Thoracic aorta (tissue), 2 donors: ENCODE data around the gene ESCO1. TPM values are rescaled to one million over a fixed set of nuclear protein-coding genes. Genes with fewer than 3 reads are reported as not detected.
A peak's percentile ranks its signal among the peaks of the same experiment; 100 is the strongest.

Experiments
- ATAC-seq: fragments of 150-250 bp; one replicate; pipeline ENCODE4 v1.8.0; 2017; ENCODE audit warnings: low read depth; ENCODE audit not compliant: insufficient number of reproducible peaks, low FRiP score
- DNase-seq: peaks from one replicate; pipeline ENCODE4 v3.0.0-alpha.2; 2020; ENCODE audit warnings: low spot score
- H3K27ac ChIP-seq, 2 donors: fragments of 200-600 bp; sonication (generic); 1 replicate in 1 of 2; 2 replicates in 1 of 2; pipeline ENCODE4 v1.5.1; 2016; ENCODE audit warnings: mild to moderate bottlenecking in 2 of 2, moderate library complexity in 2 of 2
- H3K27me3 ChIP-seq: fragments of 200-600 bp; sonication (generic); replicated peaks from 2 replicates; pipeline ENCODE4 v1.6.0; 2016; ENCODE audit warnings: mild to moderate bottlenecking; ENCODE audit not compliant: insufficient read depth
- H3K36me3 ChIP-seq: fragments of 200-600 bp; sonication (generic); one replicate; pipeline ENCODE4 v1.5.1; 2016
- H3K4me1 ChIP-seq, 2 donors: fragments of 200-600 bp; sonication (generic); 1 replicate in 1 of 2; 2 replicates in 1 of 2; pipeline versions ENCODE4 v1.5.1 to v1.6.0; 2016; ENCODE audit warnings: low read depth in 2 of 2, mild to moderate bottlenecking in 1 of 2; ENCODE audit not compliant: control insufficient read depth in 1 of 2
- H3K4me3 ChIP-seq: fragments of 200-600 bp; sonication (generic); 2 replicates; pipeline ENCODE4 v1.5.1; 2016; ENCODE audit warnings: mild to moderate bottlenecking
- H3K9me3 ChIP-seq: fragments of 200-600 bp; sonication (generic); 2 replicates; pipeline ENCODE4 v1.5.1; 2016
- total RNA-seq, 2 donors: library from RNA; depleted of rRNA; stranded (reverse); fragments of >200 nt; gene quantifications; one replicate each; pipeline versions ENCODE4 v1.1.0 to v1.2.3, GENCODE V29; 2016
- TF ChIP-seq, protein P1 (sequence below): fragments of 200-600 bp; sonication (generic); IDR thresholded peaks from one replicate; pipeline ENCODE4 v1.5.1; 2019; ENCODE audit warnings: antibody characterized with exemption

ESCO1 gene
- total RNA-seq, 2 donors from 2014 or later = 10.3 to 22.0 TPM

DNA sequence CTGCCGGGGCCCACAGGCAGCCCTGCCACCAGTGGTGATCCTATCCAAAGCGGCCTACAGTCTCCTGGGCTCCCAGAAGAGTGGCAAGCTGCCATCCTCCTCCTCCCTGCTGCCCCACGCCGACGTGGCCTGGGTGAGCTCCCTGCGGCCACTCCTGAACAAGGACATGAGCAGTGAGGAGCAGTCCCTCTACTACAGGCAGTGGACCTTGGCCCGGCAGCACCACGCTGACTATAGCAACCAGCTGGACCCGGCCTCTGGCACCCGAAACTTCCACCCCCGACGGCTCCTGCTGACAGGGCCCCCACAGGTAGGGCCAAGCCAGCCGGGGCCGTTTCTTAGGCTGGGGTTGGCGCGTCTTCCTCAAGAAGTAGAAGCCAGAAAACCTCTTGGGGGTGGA, 100.5 kb downstream of the ESCO1 start:
- no peak overlapping the region for H3K4me3 ChIP-seq
- H3K27ac ChIP-seq = no peak overlapping the region
- no peaks in the 10 kb centered on the region for H3K9me3 ChIP-seq
- H3K4me1 ChIP-seq = peaks cover 0 to 10% of the 10 kb centered on the region in 2 donors
- ATAC-seq (no peak), DNase-seq (no peak)
- H3K36me3 ChIP-seq = peaks cover 11% of the 10 kb centered on the region
- no peaks in the 10 kb centered on the region for H3K27me3 ChIP-seq
- TF ChIP-seq, protein P1, sequence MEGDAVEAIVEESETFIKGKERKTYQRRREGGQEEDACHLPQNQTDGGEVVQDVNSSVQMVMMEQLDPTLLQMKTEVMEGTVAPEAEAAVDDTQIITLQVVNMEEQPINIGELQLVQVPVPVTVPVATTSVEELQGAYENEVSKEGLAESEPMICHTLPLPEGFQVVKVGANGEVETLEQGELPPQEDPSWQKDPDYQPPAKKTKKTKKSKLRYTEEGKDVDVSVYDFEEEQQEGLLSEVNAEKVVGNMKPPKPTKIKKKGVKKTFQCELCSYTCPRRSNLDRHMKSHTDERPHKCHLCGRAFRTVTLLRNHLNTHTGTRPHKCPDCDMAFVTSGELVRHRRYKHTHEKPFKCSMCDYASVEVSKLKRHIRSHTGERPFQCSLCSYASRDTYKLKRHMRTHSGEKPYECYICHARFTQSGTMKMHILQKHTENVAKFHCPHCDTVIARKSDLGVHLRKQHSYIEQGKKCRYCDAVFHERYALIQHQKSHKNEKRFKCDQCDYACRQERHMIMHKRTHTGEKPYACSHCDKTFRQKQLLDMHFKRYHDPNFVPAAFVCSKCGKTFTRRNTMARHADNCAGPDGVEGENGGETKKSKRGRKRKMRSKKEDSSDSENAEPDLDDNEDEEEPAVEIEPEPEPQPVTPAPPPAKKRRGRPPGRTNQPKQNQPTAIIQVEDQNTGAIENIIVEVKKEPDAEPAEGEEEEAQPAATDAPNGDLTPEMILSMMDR = no peak

DNA sequence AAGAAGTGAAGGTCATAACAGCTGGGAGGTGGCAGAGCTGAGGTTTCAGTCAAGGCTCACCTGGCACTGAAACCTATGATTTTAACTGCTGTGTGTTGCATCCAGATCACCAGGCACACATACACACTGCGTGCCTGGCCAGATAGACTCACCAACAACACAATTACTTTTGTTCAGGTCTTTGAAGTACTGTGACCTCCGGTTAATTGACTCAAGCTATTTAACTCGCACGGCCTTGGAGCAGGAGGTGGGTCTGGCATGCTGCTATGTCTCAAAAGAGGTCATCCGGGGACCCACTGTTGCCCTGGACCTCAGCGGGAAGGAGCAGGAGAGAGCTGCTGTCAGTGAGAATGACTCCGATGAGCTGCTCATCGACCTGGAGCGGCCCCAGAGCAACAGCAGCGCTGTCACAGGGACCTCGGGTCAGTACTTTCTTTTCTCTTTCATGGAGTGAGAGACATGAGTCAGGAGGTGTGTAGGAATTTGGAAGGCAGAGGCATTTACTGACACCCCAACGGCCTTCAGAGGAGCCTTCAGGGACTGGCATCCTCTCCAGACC, 104.1 kb downstream of the ESCO1 start:
- H3K4me1 ChIP-seq = peaks cover 0 to 8% of the 10 kb centered on the region in 2 donors
- DNase-seq = no peak
- H3K4me3 ChIP-seq = no peak overlapping the region
- TF ChIP-seq, protein P1 = no peak
- H3K27ac ChIP-seq = no peak overlapping the region
- H3K9me3 ChIP-seq = no peaks in the 10 kb centered on the region
- ATAC-seq = no peak
- H3K27me3 ChIP-seq = no peaks in the 10 kb centered on the region
- peaks cover 11% of the 10 kb centered on the region for H3K36me3 ChIP-seq

DNA sequence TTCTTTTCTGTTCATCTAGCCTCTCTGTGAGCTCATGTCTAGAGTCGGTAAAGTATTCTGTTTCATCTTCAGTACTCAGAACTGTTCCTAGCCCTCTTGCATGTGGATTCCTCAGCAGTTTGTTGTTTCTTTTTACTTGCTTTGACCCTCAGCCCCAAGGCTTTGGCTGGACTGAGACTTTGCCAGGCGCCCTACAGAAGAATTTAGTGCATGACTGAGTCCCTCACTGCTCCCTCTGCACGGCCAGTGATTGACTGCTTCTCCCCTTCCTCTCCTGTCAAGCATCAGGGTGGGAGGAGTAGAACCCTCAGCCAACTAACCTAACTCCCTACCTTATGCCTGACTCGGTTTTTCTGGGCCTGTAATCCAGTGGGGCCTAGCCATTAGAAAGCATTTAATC, 109.8 kb downstream of the ESCO1 start:
- TF ChIP-seq, protein P1 = no peak

DNA sequence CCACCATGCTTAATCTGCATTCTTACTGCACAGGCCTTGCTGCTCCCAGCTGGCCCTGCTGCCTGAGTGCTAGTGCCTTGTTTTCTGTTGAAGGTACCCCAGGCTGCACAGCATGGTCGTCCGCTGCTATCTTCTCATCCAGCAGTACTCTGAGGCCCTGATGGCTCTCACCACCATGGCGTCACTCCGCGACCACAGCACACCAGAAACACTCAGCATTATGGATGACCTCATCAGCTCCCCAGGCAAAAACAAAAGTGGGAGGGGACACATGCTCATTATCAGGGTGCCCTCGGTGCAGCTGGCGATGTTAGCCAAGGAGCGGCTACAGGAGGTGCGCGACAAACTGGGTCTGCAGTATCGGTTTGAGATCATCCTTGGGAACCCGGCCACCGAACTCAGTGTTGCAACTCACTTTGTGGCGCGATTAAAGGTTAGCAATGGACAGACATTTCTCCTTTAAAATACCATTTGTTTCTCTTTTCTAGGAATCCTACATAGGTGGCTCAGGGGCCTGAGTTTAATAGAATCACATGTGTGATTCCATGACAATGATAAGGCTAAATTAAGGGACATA, 110.5 kb downstream of the ESCO1 start:
- no peak overlapping the region for H3K27ac ChIP-seq
- no peaks in the 10 kb centered on the region for H3K4me1 ChIP-seq
- no peaks in the 10 kb centered on the region for H3K9me3 ChIP-seq
- DNase-seq (no peak), ATAC-seq (no peak)
- no peak overlapping the region for H3K4me3 ChIP-seq
- TF ChIP-seq, protein P1 = no peak
- no peaks in the 10 kb centered on the region for H3K27me3 ChIP-seq
- peaks cover 8% of the 10 kb centered on the region for H3K36me3 ChIP-seq

More for the DNA sequence above, 109.8 kb downstream of the ESCO1 start:
- no peak for DNase-seq
- H3K27me3 ChIP-seq = no peaks in the 10 kb centered on the region
- no peak overlapping the region for H3K4me3 ChIP-seq
- H3K36me3 ChIP-seq = peaks cover 4% of the 10 kb centered on the region
- no peak overlapping the region for H3K27ac ChIP-seq
- no peak for ATAC-seq
- no peaks in the 10 kb centered on the region for H3K4me1 ChIP-seq
- no peaks in the 10 kb centered on the region for H3K9me3 ChIP-seq

DNA sequence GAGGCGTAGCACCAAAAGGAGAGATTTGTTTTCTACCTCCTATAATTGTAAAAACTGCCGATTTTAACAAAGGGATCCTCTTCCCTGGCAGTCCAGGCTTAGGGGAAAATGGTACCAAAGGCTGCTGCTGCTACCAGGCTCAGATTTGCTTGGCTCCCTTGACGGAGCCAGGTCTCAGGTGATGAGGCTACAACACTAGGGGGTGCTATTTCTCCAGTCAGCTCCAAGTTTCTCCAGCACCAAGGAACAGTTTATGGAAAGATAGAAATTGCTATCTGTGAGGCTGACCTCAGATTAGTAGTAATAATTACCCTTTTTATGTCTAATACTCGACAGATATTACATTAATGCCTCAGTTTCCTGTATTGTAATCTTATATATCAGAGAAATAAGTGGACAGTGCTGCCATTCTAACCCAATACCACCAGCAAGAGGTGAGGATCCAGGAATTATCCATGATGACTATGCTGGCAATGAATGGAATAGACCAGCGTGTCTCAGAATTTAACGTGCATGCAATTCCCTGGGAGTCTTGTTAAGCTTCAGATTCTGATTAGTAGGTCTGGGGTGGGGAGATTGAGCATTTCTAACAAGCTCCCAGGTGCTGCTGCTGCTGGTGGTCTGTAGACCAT, 111.3 kb downstream of the ESCO1 start:
- no peak overlapping the region for H3K27ac ChIP-seq
- TF ChIP-seq, protein P1 = peak; percentile 51
- no peaks in the 10 kb centered on the region for H3K4me1 ChIP-seq
- no peak overlapping the region for H3K4me3 ChIP-seq
- no peak for ATAC-seq
- no peak for DNase-seq
- H3K27me3 ChIP-seq = no peaks in the 10 kb centered on the region
- no peaks in the 10 kb centered on the region for H3K9me3 ChIP-seq
- H3K36me3 ChIP-seq = peaks cover 8% of the 10 kb centered on the region
